Neural cell (in vitro differentiated cells): Measurements from ENCODE around the gene DPP10.

Experiments used
- EP300 ChIP-seq: fragments of 450-650 bp; conservative IDR thresholded peaks from 2 replicates; pipeline ENCODE4 v1.6.1; 2014; ENCODE audit warnings: antibody characterized with exemption, mild to moderate bottlenecking, moderate library complexity; ENCODE audit not compliant: poor library complexity, severe bottlenecking
- EZH2 ChIP-seq: fragments of 200-600, 300-800 bp; shearing (Covaris generic), sonication (generic); IDR thresholded peaks from 2 replicates; pipeline ENCODE4 v1.6.1; 2014; ENCODE audit warnings: antibody characterized with exemption, low read length, borderline replicate concordance, mild to moderate bottlenecking; ENCODE audit not compliant: insufficient read depth, poor library complexity, severe bottlenecking
- MXI1 ChIP-seq: fragments of 450-650 bp; conservative IDR thresholded peaks from 2 replicates; pipeline ENCODE4 v1.6.1; 2014; ENCODE audit warnings: antibody characterized with exemption, mild to moderate bottlenecking; ENCODE audit not compliant: poor library complexity, severe bottlenecking
- POLR2AphosphoS5 ChIP-seq: IDR thresholded peaks from 2 replicates; pipeline ENCODE4 v1.6.1; 2012
- REST ChIP-seq: IDR thresholded peaks from 2 replicates; pipeline ENCODE4 v1.6.1; 2012; ENCODE audit warnings: borderline replicate concordance
- SMC3 ChIP-seq: fragments of 450-650 bp; conservative IDR thresholded peaks from 2 replicates; pipeline ENCODE4 v1.6.1; 2014; ENCODE audit warnings: antibody characterized with exemption, mild to moderate bottlenecking, moderate library complexity; ENCODE audit not compliant: poor library complexity
- TAF1 ChIP-seq: IDR thresholded peaks from 2 replicates; pipeline ENCODE4 v1.6.1; 2012; ENCODE audit warnings: low read depth
- TF ChIP-seq, protein P1 (sequence below): fragments of 450-650 bp; IDR thresholded peaks from 2 replicates; pipeline ENCODE4 v1.5.1; 2014; ENCODE audit warnings: antibody characterized with exemption, mild to moderate bottlenecking, moderate library complexity; ENCODE audit not compliant: poor library complexity, severe bottlenecking

DNA sequence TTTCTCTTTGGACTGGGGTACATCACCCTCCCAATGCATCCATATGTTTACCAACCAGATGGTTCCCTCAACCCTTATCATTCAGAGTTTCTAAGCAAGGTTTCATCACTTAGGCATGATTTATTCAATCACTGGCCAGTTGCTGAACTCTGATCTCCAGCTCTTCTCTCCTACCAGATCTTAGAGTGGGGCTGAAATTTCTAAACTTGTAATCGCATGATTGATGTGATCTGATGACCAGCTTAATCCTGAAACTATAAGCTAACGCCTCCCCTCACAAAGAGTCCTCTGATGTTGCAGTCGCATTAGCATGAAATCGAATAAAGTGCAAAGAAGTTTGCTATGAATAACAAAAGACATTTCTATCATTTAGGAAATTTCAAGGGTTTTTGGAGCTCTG, 1082.0 kb downstream of the DPP10 start:
- TF ChIP-seq, protein P1, sequence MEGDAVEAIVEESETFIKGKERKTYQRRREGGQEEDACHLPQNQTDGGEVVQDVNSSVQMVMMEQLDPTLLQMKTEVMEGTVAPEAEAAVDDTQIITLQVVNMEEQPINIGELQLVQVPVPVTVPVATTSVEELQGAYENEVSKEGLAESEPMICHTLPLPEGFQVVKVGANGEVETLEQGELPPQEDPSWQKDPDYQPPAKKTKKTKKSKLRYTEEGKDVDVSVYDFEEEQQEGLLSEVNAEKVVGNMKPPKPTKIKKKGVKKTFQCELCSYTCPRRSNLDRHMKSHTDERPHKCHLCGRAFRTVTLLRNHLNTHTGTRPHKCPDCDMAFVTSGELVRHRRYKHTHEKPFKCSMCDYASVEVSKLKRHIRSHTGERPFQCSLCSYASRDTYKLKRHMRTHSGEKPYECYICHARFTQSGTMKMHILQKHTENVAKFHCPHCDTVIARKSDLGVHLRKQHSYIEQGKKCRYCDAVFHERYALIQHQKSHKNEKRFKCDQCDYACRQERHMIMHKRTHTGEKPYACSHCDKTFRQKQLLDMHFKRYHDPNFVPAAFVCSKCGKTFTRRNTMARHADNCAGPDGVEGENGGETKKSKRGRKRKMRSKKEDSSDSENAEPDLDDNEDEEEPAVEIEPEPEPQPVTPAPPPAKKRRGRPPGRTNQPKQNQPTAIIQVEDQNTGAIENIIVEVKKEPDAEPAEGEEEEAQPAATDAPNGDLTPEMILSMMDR, result no peak
- TF ChIP-seq EP300 (no peak), TAF1 (no peak), EZH2 (no peak), POLR2AphosphoS5 (no peak), SMC3 (no peak), REST (no peak), MXI1 (no peak)
